Prostate gland (tissue), 2 donors: ENCODE results near the gene LPCAT1.

Source experiments
- POLR2A ChIP-seq: fragments of 450-650 bp; IDR thresholded peaks from one replicate; pipeline ENCODE4 v1.6.1; 2016; ENCODE audit warnings: antibody characterized with exemption, mild to moderate bottlenecking
- POLR2AphosphoS5 ChIP-seq: sonication (generic); formaldehyde crosslinking; IDR thresholded peaks from one replicate; pipeline ENCODE4 v1.6.1; 2017; ENCODE audit warnings: antibody characterized with exemption
- TF ChIP-seq, protein P1 (sequence below), 4 experiments: fragments of 200-600 bp in 2 of 4; fragments of 450-650 bp in 2 of 4; sonication (generic) in 2 of 4; IDR thresholded peaks; 1 replicate in 3 of 4; 2 replicates in 1 of 4; pipeline ENCODE4 v1.5.1; 2016 to 2019; ENCODE audit warnings: antibody characterized with exemption in 4 of 4, mild to moderate bottlenecking in 2 of 4, moderate library complexity in 2 of 4

DNA sequence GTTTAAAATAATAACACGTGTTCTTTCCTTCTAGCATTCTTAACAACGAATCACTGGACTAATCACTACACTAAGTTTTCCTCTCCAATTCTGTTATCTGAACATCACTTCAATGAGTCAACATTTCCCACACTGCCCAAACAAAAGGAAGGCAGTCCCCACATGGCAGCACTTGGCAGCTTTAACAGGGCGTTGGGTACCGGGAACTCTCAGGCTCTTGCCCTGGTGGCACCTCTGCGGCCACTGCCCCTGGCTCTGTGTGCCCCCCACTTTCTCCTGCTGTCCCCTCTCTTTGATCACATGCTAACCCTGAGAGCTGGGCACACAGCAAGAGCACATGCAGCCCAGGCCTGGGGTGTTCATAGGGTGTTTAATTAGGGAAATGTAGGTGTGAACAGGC, 94.3 kb downstream of the LPCAT1 start:
- TF ChIP-seq, protein P1, sequence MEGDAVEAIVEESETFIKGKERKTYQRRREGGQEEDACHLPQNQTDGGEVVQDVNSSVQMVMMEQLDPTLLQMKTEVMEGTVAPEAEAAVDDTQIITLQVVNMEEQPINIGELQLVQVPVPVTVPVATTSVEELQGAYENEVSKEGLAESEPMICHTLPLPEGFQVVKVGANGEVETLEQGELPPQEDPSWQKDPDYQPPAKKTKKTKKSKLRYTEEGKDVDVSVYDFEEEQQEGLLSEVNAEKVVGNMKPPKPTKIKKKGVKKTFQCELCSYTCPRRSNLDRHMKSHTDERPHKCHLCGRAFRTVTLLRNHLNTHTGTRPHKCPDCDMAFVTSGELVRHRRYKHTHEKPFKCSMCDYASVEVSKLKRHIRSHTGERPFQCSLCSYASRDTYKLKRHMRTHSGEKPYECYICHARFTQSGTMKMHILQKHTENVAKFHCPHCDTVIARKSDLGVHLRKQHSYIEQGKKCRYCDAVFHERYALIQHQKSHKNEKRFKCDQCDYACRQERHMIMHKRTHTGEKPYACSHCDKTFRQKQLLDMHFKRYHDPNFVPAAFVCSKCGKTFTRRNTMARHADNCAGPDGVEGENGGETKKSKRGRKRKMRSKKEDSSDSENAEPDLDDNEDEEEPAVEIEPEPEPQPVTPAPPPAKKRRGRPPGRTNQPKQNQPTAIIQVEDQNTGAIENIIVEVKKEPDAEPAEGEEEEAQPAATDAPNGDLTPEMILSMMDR (IDR thresholded peaks at IDR 0.05) = no peak
- no peak for TF ChIP-seq POLR2A
- TF ChIP-seq POLR2AphosphoS5 = peak; percentile 12
